Uterus (tissue), 4 donors: ENCODE data around the gene HIRIP3. TPM values are rescaled to one million over a fixed set of nuclear protein-coding genes. Genes with fewer than 3 reads are reported as not detected.
A peak's percentile ranks its signal among the peaks of the same experiment; 100 is the strongest.
"Not testable (repeated sequence)": the region's sequence is repeated elsewhere in the genome, so short reads cannot be mapped to it uniquely, and the experiment has no call there.

Source experiments
- DNase-seq, 2 donors: peaks; one replicate each; pipeline ENCODE4 v3.0.0-alpha.2; 2019 to 2020
- H3K27ac ChIP-seq, 2 donors: fragments of 200-600 bp; sonication (generic); 1 replicate in 1 of 2; 2 replicates in 1 of 2; pipeline ENCODE4 v1.5.1; 2016 to 2018
- H3K27me3 ChIP-seq, 2 donors: fragments of 200-600 bp; sonication (generic); one replicate each; pipeline ENCODE4 v1.5.1; 2018 to 2019; ENCODE audit warnings: control low read depth in 1 of 2
- H3K36me3 ChIP-seq, 2 donors: fragments of 200-600 bp; sonication (generic); one replicate each; pipeline ENCODE4 v1.5.1; 2019; ENCODE audit warnings: control low read depth in 1 of 2
- H3K4me1 ChIP-seq, 2 donors: fragments of 200-600 bp; sonication (generic); one replicate each; pipeline ENCODE4 v1.5.1; 2018 to 2019; ENCODE audit warnings: control low read depth in 1 of 2
- H3K4me3 ChIP-seq, 2 donors: fragments of 200-600 bp; sonication (generic); 1 replicate in 1 of 2; 2 replicates in 1 of 2; pipeline ENCODE4 v1.5.1; 2018 to 2019; ENCODE audit warnings: mild to moderate bottlenecking in 1 of 2
- H3K9me3 ChIP-seq, 2 donors: fragments of 200-600 bp; sonication (generic); one replicate each; pipeline ENCODE4 v1.5.1; 2019; ENCODE audit warnings: control low read depth in 1 of 2
- CTCF ChIP-seq, 4 experiments: fragments of 200-600 bp in 2 of 4; fragments of 450-650 bp in 2 of 4; sonication (generic) in 2 of 4; IDR thresholded peaks; one replicate each; pipeline ENCODE4 v1.5.1; 2016 to 2019; ENCODE audit warnings: antibody characterized with exemption in 4 of 4, mild to moderate bottlenecking in 2 of 4, moderate library complexity in 1 of 4
- POLR2A ChIP-seq, 2 donors: fragments of 450-650 bp; IDR thresholded peaks; one replicate each; pipeline ENCODE4 v1.6.1; 2016; ENCODE audit warnings: antibody characterized with exemption in 2 of 2, mild to moderate bottlenecking in 1 of 2, moderate library complexity in 1 of 2
- intact Hi-C: fragments of 100-400 bp; cut with DNase I; formaldehyde crosslinking; loops from one replicate; pipeline ENCODE4 v1.15.1; 2023; ENCODE audit warnings: low total_unique reads
- total RNA-seq, 4 donors: library from RNA; depleted of rRNA in 3 of 4; stranded (reverse); fragments of >200 nt in 3 of 4; gene quantifications; one replicate each; pipeline versions ENCODE4 v1.1.0 to v1.2.4, GENCODE V29; 2014 to 2023
- donor health status: DM: yes; HTN: yes; CAD: no.

The HIRIP3 gene
- total RNA-seq: 10 to 100 TPM in 2 of 4 donors, 1 to 10 TPM in 2; 3.8 to 20.4 (median 13.5) TPM

DNA sequence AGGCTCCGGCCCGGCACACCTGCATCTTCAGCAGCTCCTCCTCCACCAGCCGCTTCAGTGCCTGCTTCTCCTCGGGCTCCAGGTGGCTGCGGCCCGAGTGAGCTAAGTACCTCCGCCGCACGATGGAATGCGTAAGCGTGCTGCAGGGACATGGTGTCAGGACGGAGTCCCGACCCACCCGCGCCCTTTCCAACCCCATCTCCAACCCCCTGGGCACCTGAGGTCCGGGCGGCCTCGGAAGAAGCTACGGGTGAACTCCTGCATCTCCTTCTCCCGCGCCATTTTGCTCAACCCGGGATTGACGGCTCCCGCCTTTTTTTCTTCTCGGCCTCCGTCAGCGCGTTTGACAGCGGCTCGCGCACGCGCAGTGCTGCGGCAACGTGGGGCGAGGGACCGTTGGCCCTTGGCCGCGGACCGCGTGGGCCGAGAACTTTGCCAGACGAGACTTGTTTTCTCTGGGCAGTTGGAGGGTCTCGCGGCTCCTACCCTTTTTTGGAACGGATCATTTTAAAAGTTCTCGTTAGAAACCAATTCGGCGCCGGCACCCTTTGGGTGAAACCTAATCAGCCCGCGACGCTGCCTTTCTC lies at the start of gene HIRIP3:
HIRIP3 (minus strand) TSS at position 294 of the 587 bp plus-strand sequence; CDS start at position 282, 12 bp downstream.
- intact Hi-C loops: no loop called here
- H3K27me3 ChIP-seq: no peaks in the 10 kb centered on the region
- peak within 1 kb of the TSS; percentile 96 to 98 for H3K27ac ChIP-seq
- TF ChIP-seq POLR2A (IDR thresholded peaks at IDR 0.05) (no peak), CTCF (IDR thresholded peaks at IDR 0.05) (peak in 1 of 4 experiments; percentile 5)
- peaks cover 0 to 8% of the 10 kb centered on the region in 2 donors for H3K4me1 ChIP-seq
- no peaks in the 10 kb centered on the region for H3K9me3 ChIP-seq
- peak within 1 kb of the TSS; percentile 93 to 96 for H3K4me3 ChIP-seq
- no peaks in the 10 kb centered on the region for H3K36me3 ChIP-seq
- DNase-seq: peak; percentile 86 to 89

DNA sequence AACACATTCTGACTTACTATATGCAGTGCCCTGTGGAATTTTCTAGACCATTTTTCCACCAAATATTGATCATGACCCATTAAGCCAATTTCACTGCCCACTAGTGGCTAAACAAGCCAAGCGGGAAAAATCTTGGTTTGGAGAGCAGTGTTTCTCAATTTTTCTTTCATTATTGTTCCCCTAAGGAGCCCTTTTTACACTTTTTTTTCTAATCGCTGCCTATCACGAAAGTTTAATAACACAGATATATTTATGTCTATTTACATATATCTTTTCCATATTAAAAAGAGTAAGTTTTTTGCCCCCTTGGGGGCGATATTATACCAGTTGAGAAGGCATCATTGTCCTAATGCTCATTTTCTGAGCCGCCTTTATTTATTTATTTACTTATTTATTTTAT lies 46.4 kb upstream of the HIRIP3 start:
- Histone ChIP-seq H3K4me3 (no peak overlapping the region), H3K9me3 (no peaks in the 10 kb centered on the region), H3K27me3 (no peaks in the 10 kb centered on the region), H3K36me3 (no peaks in the 10 kb centered on the region), H3K27ac (no peak overlapping the region), H3K4me1 (no peaks in the 10 kb centered on the region)
- no peak for DNase-seq
- peak; percentile 21 to 39 (median 33) for TF ChIP-seq CTCF (IDR thresholded peaks at IDR 0.05)
- TF ChIP-seq POLR2A (IDR thresholded peaks at IDR 0.05): no peak
- intact Hi-C loops: no loop called here

GRCh38 chr16:30040690-30041089 lies 45.3 kb upstream of the HIRIP3 start:
- intact Hi-C loops, DNase-seq, H3K27me3 ChIP-seq, H3K9me3 ChIP-seq, H3K36me3 ChIP-seq, H3K27ac ChIP-seq, H3K4me1 ChIP-seq, H3K4me3 ChIP-seq: not testable (repeated sequence)

DNA sequence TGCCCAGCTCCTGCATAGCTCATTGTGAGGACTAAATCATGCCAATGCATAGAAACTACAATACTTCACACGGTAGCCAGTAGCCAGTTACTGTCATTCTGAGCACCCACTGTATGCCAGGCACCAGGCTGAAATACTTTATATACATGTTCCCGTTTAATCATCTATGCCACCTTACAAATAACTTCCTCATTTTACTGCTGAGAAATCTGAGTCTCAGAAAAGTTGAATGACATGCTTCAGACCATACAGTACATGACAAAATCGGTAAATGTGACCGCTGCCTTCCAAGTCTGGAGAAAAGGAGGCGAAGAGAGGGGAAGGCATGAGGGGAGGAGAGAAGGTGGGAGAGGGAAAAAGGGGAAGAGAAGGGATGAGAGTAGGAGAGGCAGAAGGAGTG lies 44.8 kb upstream of the HIRIP3 start:
- Histone ChIP-seq H3K4me3 (no peak overlapping the region), H3K36me3 (no peaks in the 10 kb centered on the region), H3K4me1 (no peaks in the 10 kb centered on the region), H3K9me3 (no peaks in the 10 kb centered on the region), H3K27ac (no peak overlapping the region), H3K27me3 (no peaks in the 10 kb centered on the region)
- TF ChIP-seq CTCF (IDR thresholded peaks at IDR 0.05): no peak
- TF ChIP-seq POLR2A (IDR thresholded peaks at IDR 0.05): no peak
- intact Hi-C loops: no loop called here
- DNase-seq: no peak

GRCh38 chr16:30033270-30033669 lies 37.9 kb upstream of the HIRIP3 start:
- Histone ChIP-seq H3K36me3 (no peaks in the 10 kb centered on the region), H3K9me3 (no peaks in the 10 kb centered on the region), H3K27ac (no peak overlapping the region), H3K27me3 (peaks cover 10 to 40% of the 10 kb centered on the region in 2 donors), H3K4me3 (no peak overlapping the region), H3K4me1 (no peaks in the 10 kb centered on the region)
- no peak for DNase-seq
- intact Hi-C loops: no loop called here
- TF ChIP-seq POLR2A (IDR thresholded peaks at IDR 0.05): no peak
- no peak for TF ChIP-seq CTCF (IDR thresholded peaks at IDR 0.05)
